ENCODE data around the gene METAP1D. TPM values are rescaled to one million over a fixed set of nuclear protein-coding genes. Genes with fewer than 3 reads are reported as not detected.

Gene METAP1D
- total RNA-seq, 1 donor from 2014 or later: 8.8 TPM

DNA sequence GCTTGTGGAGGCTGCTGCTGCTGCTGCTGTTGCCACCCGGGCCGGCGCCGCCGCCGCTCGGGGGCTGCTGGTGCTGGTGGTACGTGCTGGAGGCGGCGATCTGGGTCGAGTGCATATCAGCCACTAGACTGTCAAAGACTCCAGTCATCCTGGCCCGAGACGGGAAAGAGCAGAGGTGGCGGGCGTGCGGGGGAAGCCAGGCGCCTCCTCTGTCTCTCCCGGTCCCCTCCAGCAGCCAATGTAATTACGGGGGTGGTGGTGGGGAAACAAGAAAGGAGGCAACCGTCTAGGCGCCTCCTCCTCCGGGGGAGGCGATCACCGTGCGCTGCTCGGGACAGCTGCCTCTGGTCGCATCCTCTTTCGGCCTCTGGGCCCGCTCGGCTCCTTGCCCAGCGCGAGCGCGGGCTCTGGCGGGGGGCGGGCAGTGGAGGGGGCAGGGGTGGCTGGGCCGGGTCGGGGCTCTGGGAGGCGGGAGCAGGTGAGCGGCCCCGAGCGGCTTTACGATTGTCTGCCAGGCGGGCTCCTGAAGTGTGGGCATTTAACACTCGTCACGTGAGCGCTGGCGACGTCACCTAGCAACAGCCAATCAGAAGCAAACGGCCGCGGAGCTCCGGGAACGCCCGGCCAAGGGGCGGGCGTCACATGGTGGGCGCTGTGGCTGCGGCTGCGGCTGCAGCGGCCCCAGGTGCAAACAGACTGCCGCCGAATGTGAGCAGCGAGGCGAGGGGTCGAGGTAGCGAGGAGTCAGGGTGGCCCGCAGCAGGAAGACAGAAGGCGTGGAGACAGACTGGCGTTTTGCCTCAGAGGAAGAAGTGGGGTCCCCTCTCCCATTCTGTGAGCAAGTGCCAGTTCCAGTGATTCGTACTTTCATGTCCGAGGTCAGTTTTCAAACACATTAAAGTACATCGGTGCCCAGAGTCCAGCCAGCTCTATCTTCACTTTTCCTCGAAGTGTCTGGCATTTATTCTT lies 102.9 kb downstream of the METAP1D start, which contains the start of gene DLX2:
DLX2 (minus strand) TSS at position 510 of the 969 bp plus-strand sequence; CDS start at position 148, 362 bp downstream.
- no peak for DNase-seq (ENCODE audit: extremely low spot score in 2 of 2)
- no peaks in the 10 kb centered on the region for H3K36me3 ChIP-seq
- H3K27ac ChIP-seq: no peak within 1 kb of the TSS
- H3K4me1 ChIP-seq: peaks cover 70% of the 10 kb centered on the region
- H3K27me3 ChIP-seq: peaks cover 40% of the 10 kb centered on the region
- peak within 1 kb of the TSS; percentile 41 to 48 for H3K4me3 ChIP-seq
- intact Hi-C loops (cut with DNase I): loop anchor here (10.0 kb wide), 2 partner anchors 288 to 398 kb away; no protein-coding TSS in a partner anchor
- H3K9me3 ChIP-seq: no peaks in the 10 kb centered on the region
- TF ChIP-seq, protein P1, sequence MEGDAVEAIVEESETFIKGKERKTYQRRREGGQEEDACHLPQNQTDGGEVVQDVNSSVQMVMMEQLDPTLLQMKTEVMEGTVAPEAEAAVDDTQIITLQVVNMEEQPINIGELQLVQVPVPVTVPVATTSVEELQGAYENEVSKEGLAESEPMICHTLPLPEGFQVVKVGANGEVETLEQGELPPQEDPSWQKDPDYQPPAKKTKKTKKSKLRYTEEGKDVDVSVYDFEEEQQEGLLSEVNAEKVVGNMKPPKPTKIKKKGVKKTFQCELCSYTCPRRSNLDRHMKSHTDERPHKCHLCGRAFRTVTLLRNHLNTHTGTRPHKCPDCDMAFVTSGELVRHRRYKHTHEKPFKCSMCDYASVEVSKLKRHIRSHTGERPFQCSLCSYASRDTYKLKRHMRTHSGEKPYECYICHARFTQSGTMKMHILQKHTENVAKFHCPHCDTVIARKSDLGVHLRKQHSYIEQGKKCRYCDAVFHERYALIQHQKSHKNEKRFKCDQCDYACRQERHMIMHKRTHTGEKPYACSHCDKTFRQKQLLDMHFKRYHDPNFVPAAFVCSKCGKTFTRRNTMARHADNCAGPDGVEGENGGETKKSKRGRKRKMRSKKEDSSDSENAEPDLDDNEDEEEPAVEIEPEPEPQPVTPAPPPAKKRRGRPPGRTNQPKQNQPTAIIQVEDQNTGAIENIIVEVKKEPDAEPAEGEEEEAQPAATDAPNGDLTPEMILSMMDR (IDR thresholded peaks at IDR 0.05): no peak
- TF ChIP-seq POLR2A (IDR thresholded peaks at IDR 0.05) (no peak), POLR2AphosphoS5 (IDR thresholded peaks at IDR 0.05; ENCODE audit: insufficient read depth in 1 of 2, low read depth in 1 of 2) (no peak)

DNA sequence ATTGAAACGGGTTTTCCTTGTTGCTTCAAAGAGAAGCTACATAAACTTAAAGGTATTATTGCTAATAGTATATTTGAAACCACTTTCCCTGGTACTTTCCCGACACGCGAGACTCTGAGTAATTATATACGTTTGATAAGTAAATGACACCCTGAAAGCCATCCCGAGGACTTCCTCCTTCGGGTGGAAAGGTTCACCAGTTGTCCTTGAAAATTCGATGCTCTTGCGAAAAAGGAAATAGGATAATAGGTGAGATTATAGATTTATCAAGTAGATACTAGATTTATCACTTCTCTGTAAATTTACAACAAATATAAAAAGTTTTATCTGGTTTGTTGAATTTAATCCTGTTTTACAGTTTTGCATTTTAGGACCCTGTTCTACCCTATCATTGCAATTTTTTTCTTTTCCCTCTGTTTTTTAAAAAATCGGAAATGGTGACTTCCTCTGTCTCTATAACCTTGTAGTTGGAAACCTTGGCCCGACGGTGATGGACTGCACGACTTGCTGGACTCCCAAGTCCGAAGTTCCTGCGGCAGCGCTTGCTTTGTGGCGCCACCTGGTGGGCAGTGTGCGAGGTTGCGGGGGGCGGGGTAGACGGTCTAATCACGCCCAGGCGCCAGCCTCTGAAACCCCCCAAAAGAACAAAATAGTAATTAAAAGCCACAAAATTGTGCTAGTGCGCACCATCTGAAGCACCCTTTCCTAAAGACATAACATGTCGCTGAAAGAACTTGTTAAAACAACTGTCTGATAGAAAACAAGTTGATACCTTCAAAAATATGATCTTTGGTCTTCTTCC lies 103.9 kb downstream of the METAP1D start:
- Histone ChIP-seq H3K27ac (no peak overlapping the region), H3K4me1 (peaks cover 66% of the 10 kb centered on the region), H3K27me3 (peaks cover 41% of the 10 kb centered on the region), H3K9me3 (no peaks in the 10 kb centered on the region), H3K4me3 (peak overlapping the region; percentile 41 to 48), H3K36me3 (no peaks in the 10 kb centered on the region)
- DNase-seq (ENCODE audit: extremely low spot score in 2 of 2): no peak
- intact Hi-C loops (cut with DNase I): loop anchor here (10.0 kb wide), 2 partner anchors 289 to 399 kb away; no protein-coding TSS in a partner anchor
- TF ChIP-seq POLR2AphosphoS5 (IDR thresholded peaks at IDR 0.05; ENCODE audit: insufficient read depth in 1 of 2, low read depth in 1 of 2) (no peak), POLR2A (IDR thresholded peaks at IDR 0.05) (no peak)
- TF ChIP-seq, protein P1 (IDR thresholded peaks at IDR 0.05): peak; percentile 27 to 61 (median 58)

DNA sequence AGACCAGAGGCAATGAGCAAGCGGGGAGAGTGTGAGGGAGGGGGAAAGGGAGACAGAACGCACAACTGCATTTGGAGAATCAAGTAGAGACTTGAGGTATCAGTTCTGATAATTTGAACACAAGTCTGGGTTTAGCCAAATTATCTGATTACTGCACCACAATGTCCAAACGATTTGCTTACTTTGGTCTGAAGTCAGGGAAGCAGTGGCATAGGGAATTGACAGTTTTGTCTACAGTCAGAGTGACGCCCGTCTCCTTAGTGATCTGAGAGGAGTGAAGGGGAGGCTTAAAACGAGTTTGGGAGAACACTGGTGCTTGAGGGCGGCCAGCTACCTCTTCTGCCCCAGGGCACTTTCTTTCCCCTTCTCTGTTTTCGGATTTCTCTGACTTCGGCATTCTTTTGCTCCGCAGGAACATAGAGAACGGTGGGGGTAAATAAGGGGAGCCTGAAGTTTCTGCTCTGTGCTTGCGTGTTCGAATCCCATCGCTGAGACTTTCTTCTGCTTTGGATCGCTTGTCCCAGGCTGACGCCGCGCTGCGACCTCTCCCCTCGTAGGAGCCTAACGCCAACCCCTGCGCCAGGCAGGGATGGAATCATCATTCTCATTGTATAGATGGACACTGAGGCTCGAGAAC lies 105.8 kb downstream of the METAP1D start:
- intact Hi-C loops (cut with DNase I): loop anchor here (10.0 kb wide), 2 partner anchors 291 to 401 kb away; no protein-coding TSS in a partner anchor
- H3K4me1 ChIP-seq: peaks cover 47% of the 10 kb centered on the region
- TF ChIP-seq, protein P1 (IDR thresholded peaks at IDR 0.05): no peak
- TF ChIP-seq POLR2AphosphoS5 (IDR thresholded peaks at IDR 0.05; ENCODE audit: insufficient read depth in 1 of 2, low read depth in 1 of 2): no peak
- no peak overlapping the region for H3K4me3 ChIP-seq
- peaks cover 34% of the 10 kb centered on the region for H3K27me3 ChIP-seq
- H3K9me3 ChIP-seq: no peaks in the 10 kb centered on the region
- no peak for DNase-seq (ENCODE audit: extremely low spot score in 2 of 2)
- no peaks in the 10 kb centered on the region for H3K36me3 ChIP-seq
- H3K27ac ChIP-seq: no peak overlapping the region

DNA sequence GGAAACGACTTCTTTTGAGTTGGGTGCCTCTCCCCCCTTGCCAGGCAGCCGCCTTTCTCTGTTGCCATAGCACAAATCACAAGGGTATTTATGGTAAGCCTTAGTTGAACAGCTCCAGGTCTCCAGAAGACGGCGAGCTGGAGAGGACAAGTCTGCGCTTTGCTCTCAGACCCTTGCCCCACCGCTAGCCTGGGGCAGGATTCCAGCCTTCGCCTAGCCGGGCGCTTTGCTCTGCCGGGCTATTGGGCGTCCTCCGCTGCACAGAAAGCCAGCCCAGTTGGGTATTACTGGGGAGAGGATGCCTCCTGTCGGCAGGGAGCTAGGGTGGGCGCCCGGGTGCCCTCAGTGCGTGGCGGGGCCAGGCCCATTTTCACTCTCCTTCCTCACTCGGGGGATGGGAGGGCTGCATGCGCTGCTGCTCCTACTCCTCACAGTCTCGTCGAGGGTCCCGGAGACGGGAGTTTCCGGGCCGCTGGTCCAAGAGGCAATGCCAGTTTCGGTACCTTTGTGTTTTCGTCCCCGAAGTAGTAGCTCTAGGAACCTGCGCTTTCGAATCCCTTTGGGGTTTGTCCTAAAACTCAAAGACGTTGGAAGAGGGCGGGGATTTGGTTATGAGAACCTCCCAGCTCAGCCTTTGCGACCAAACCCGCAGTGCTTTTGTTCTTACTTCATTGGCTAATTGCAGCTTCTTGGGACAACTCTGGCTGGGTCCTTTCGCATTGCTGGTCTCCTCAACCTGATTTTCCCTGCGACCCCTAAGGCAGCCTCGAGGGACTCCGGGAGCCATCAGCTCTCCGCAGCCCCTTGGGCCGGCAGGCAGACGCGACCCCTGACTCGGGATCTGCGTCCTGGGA lies 106.6 kb downstream of the METAP1D start:
- Histone ChIP-seq H3K9me3 (no peaks in the 10 kb centered on the region), H3K4me1 (peaks cover 39% of the 10 kb centered on the region), H3K4me3 (peak overlapping the region; percentile 3), H3K27ac (no peak overlapping the region), H3K36me3 (no peaks in the 10 kb centered on the region), H3K27me3 (peaks cover 27% of the 10 kb centered on the region)
- DNase-seq (ENCODE audit: extremely low spot score in 2 of 2): no peak
- TF ChIP-seq POLR2AphosphoS5 (IDR thresholded peaks at IDR 0.05; ENCODE audit: insufficient read depth in 1 of 2, low read depth in 1 of 2) (no peak), POLR2A (IDR thresholded peaks at IDR 0.05) (no peak)
- TF ChIP-seq, protein P1 (IDR thresholded peaks at IDR 0.05): no peak
- intact Hi-C loops (cut with DNase I): loop anchor here (10.0 kb wide), 2 partner anchors 292 to 402 kb away; no protein-coding TSS in a partner anchor

All from vagina (tissue), 2 donors.